ENCODE measurements around the gene LPAR6. TPM values are rescaled to one million over a fixed set of nuclear protein-coding genes. Genes with fewer than 3 reads are reported as not detected.
"Not testable (repeated sequence)": the region's sequence is repeated elsewhere in the genome, so short reads cannot be mapped to it uniquely, and the experiment has no call there.

LPAR6 gene
- total and polyA plus RNA-seq, 8 donors: 1.4 to 104 (median 11.9) TPM

DNA sequence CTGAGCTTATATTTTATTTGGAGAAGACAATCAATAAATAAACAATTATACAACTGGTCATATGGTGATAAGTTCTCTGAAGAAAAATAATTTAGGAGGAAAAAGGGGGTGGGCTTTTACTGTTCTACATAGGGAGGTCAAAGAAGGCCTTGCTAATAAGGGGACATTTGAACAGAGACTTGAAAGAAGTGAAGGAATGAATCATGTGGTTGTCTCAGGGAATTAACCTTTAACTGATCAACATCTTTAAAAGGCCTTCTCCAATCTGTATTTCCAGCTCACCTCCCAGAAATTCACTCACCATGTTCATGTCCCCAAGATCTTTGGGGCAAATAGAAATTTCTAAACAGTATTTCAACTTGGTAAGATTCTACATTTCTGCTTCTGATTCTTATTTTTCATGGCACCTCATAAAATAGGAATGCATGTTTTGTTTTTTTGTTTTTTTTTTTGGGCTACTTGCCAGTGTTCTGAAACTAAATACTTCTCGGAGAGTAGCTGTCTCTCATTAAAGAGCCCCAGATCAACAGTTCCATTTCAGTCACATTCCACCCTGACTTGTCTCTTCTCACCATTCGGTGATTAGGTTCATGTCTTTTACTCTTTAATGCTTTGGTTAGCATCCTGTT, 19.2 kb upstream of the LPAR6 start:
- no peak for TF ChIP-seq POLR2AphosphoS5 (IDR thresholded peaks at IDR 0.05)
- TF ChIP-seq POLR2A (IDR thresholded peaks at IDR 0.05): no peak
- TF ChIP-seq CTCF (IDR thresholded peaks at IDR 0.05): no peak
- TF ChIP-seq EP300 (IDR thresholded peaks at IDR 0.05): no peak
- 28 to 42% (median 31%) methylated on average over 2 of the region's 2 CpGs for whole genome bisulfite sequencing, 5 donors

GRCh38 chr13:48431431-48431830, 18.5 kb upstream of the LPAR6 start:
- 31 to 49% (median 37%) methylated on average over 5 of the region's 5 CpGs for WGBS, 5 donors
- Histone ChIP-seq H3K27ac (peak overlapping the region in 2 of 5 donors; percentile 45 to 47), H3K27me3 (no peaks in the 10 kb centered on the region), H3K4me3 (no peak overlapping the region), H3K4me1 (peaks cover 0 to 39% (median 21%) of the 10 kb centered on the region in 4 donors), H3K36me3 (peaks cover 0 to 5% (median 0%) of the 10 kb centered on the region in 4 donors), H3K9me3 (no peaks in the 10 kb centered on the region)
- DNase-seq: no peak
- intact Hi-C loops (cut with DNase I; ENCODE audit: low total_unique reads): no loop called here
- TF ChIP-seq EP300 (IDR thresholded peaks at IDR 0.05): no peak
- TF ChIP-seq POLR2A (IDR thresholded peaks at IDR 0.05): no peak
- TF ChIP-seq POLR2AphosphoS5 (IDR thresholded peaks at IDR 0.05): no peak
- TF ChIP-seq CTCF (IDR thresholded peaks at IDR 0.05): no peak

More for the DNA sequence above, 19.2 kb upstream of the LPAR6 start:
- intact Hi-C loops (cut with DNase I; ENCODE audit: low total_unique reads): no loop called here
- Histone ChIP-seq H3K27ac (peak overlapping the region in 2 of 5 donors; percentile 45 to 47), H3K27me3 (no peaks in the 10 kb centered on the region), H3K4me3 (no peak overlapping the region), H3K4me1 (peaks cover 4 to 46% (median 25%) of the 10 kb centered on the region in 4 donors), H3K36me3 (no peaks in the 10 kb centered on the region), H3K9me3 (no peaks in the 10 kb centered on the region)
- no peak for DNase-seq

GRCh38 chr13:48429886-48430285, 17.0 kb upstream of the LPAR6 start:
- Histone ChIP-seq H3K36me3 (peaks cover 0 to 5% (median 0%) of the 10 kb centered on the region in 4 donors), H3K9me3 (no peaks in the 10 kb centered on the region), H3K27me3 (no peaks in the 10 kb centered on the region), H3K4me3 (no peak overlapping the region), H3K27ac (no peak overlapping the region), H3K4me1 (peaks cover 0 to 32% (median 20%) of the 10 kb centered on the region in 4 donors)
- intact Hi-C loops (cut with DNase I; ENCODE audit: low total_unique reads): no loop called here
- no peak for DNase-seq
- TF ChIP-seq EP300 (IDR thresholded peaks at IDR 0.05) (no peak), POLR2AphosphoS5 (IDR thresholded peaks at IDR 0.05) (no peak), POLR2A (IDR thresholded peaks at IDR 0.05) (no peak), CTCF (IDR thresholded peaks at IDR 0.05) (no peak)

DNA sequence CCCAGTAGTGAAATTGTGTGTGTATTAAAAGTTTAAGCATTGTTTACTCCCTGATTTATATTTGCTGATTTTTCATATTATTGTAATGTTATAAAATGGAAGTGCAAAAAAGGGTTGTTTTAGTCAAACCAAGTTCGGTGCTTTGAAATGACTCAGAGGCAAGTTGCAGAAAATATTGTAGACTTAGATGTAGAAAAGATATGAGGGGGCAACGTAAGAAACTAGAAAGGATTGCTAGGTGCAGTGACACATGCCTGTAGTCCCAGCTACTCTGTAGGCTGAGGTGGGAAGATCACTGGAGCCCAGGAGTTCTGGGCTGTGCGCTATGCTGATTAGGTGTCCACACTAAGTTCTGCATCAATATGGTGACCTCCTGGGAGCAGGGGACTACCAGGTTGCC, 16.1 kb upstream of the LPAR6 start:
- Histone ChIP-seq H3K36me3 (peaks cover 0 to 5% (median 0%) of the 10 kb centered on the region in 4 donors), H3K27ac (no peak overlapping the region), H3K9me3 (no peaks in the 10 kb centered on the region), H3K27me3 (no peaks in the 10 kb centered on the region), H3K4me1 (peaks cover 0 to 26% (median 17%) of the 10 kb centered on the region in 4 donors), H3K4me3 (no peak overlapping the region)
- TF ChIP-seq POLR2A (IDR thresholded peaks at IDR 0.05) (no peak), EP300 (IDR thresholded peaks at IDR 0.05) (no peak), POLR2AphosphoS5 (IDR thresholded peaks at IDR 0.05) (no peak), CTCF (IDR thresholded peaks at IDR 0.05) (no peak)
- no peak for DNase-seq
- intact Hi-C loops (cut with DNase I; ENCODE audit: low total_unique reads): no loop called here
- 85 to 91% (median 91%) methylated on average over 3 of the region's 3 CpGs for WGBS, 5 donors

DNA sequence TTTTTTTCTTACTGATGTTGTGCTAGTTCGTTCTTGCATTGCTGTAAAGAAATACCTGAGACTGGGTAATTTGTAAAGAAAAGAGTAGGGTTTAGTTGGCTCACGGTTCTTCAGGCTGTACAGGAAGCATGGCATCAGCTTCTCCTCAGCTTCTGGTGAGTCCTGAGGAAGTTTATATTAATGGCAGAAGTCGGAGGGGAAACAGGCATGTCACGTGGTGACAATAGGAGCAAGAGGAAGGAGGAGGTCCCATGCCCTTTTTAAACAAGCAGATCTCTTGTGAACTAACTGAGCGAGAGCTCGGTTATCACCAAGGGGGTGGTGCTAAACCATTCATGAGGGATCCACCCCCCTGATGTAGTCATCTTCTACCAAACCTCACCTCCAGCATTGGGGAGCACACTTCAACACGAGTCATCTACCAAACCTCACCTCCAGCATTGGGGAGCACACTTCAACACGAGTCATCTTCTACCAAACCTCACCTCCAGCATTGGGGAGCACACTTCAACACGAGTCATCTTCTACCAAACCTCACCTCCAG, 13.9 kb upstream of the LPAR6 start:
- H3K27ac ChIP-seq; H3K4me3 ChIP-seq; DNase-seq; H3K36me3 ChIP-seq; H3K9me3 ChIP-seq; H3K4me1 ChIP-seq; H3K27me3 ChIP-seq; intact Hi-C loops (cut with DNase I; ENCODE audit: low total_unique reads): not testable (repeated sequence)
- 81 to 87% (median 86%) methylated on average over 8 of the region's 9 CpGs for WGBS, 5 donors

Measured in stomach (tissue), 9 donors.